ENCODE measurements around the gene FNDC8.
"Not testable (repeated sequence)": the region's sequence is repeated elsewhere in the genome, so short reads cannot be mapped to it uniquely, and the experiment has no call there.

Gene FNDC8

DNA sequence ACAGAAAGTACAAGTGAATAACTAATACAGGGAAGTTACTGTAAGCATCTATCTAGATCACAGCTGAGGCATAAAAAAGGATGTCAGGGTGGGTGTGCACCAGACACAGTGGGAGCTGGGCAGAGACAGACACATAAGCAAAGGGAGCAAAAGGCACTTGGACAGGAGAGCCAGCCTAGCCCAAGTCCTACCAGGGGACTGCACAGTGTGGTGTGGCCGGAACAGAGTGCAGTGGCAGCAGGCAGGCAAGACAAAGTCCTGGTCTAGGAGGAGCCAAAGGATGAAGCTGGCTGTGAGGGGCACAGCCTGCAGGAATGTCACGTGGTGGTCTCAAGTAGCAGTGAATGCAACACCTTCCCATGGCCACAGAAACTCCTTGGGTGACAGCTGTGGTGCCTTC is 23.6 kb upstream of the FNDC8 start:
- no peak for DNase-seq

DNA sequence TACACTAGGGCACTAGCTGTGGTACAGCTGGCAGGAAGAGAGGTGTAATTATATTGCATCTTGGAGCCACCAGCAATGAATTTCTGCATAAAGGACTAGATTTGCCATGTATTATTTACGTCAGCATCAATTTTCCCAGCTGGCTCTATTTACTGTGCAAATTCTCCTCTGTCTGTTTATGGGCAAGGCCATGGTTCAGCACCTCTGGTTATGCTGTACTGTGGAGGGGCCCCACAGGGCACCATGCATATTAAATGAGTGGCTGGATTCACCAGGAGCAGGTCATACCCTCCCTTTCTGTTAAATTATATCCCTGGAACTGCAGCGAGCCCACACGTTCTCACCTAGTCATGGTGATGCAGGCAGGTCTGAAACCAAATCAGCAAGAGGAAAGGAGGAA is 21.5 kb upstream of the FNDC8 start:
- peak; percentile 50 for DNase-seq

DNA sequence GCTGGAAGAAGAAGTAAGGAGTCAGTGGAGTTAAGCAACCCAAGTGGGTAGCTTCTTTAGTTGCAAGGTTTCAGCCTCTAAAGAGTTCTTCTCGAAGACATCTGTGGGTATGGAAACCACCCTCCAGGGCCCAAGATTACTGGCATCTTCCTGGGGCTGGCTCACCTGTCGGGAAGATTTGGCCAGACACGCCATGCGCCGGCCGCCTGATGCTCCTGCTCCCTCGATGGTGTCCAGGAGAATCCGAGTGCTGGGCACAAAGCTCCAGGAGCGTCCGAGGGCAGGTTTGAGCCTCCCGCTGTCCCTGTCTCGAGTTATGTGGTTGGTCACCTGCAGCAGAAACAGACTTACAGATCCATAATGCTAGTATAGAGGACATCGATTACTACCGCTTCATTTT is 20.4 kb upstream of the FNDC8 start:
- DNase-seq = no peak

DNA sequence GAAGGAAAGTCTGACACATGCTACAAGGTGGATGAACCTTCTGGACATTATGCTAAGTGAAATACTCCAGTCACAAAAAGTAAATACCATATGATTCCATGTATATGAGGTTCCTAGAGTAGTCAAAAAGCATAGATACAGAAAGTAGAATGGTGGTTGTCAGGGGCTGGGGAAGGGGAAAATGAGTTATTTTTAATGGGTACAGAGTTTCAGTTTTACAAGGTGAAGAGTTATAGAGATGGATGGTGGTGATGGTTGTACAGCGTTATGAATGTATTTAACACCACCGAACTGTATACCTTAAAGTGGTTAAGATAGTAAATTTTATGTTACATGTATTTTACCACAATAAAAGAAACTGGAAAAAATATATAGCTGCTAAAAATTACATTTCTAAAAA is 19.7 kb upstream of the FNDC8 start:
- no peak for DNase-seq

- no peak for DNase-seq
Measured at GRCh38 chr17:35103271-35103670, 18.1 kb upstream of the FNDC8 start.

DNA sequence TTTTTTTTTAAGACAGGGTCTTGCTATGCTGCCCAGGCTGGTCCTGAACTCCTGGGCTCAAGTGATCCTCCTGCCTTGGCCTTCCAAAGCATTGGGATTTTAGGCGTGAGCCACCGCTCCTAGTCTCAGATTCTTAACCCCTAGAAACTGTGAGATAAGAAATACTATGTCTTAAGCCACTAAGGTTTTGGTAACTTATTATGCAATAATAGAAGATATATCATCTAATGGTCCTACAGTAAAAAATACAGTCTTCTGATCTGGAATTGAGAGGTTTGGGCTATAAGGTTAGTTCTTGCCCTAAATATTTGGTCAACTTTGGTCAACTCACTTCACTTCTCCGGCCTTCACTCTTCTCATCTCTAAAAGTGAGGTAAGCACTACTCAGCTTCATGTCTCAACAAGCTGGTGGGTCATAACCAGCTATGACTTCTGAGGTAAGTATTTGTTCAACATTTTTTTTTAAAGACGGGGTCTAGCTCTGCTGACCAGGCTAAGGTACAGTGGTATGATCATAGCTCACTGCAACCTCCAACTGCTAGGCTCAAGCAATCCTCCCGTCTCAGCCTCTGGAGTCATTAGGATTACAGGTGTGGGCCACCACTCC is 16.5 kb upstream of the FNDC8 start:
- DNase-seq = no peak

DNA sequence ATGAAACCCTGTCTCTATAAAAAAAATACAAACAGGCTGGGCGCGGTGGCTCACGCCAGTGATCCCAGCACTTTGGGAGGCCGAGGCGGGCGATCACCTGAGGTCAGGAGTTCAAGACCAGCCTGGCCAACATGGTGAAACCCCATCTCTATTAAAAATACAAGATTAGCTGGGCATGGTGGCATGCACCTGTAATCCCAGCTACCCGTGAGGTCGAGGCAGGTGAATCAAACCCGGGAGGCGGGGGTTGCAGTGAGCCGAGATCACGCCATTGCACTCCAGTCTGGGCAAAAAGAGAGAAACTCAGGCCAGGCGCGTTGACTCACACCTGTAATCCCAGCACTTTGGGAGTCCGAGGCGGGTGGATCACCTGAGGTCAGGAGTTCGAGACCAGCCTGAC is 10.6 kb upstream of the FNDC8 start:
- not testable (repeated sequence) for DNase-seq

DNA sequence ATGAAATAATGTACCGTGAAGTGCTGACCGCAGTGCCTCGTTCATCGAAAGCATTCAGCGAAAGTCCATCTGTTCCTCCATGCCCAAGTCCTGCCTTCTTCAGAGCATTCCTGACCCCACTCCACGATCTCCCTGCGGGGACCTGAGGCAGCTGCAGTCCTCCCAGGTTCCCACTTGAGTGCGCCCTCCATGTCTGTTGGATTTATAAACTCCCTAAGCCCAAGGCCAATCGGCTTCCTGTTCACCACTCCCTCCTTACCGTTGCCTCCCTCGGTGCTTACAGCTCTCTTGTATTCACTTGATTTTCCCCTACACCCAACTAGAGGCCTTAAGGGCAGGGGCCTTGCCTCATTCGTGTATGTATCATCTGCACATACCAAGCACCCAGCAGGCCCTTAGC is 4.6 kb upstream of the FNDC8 start:
- DNase-seq = no peak

DNA sequence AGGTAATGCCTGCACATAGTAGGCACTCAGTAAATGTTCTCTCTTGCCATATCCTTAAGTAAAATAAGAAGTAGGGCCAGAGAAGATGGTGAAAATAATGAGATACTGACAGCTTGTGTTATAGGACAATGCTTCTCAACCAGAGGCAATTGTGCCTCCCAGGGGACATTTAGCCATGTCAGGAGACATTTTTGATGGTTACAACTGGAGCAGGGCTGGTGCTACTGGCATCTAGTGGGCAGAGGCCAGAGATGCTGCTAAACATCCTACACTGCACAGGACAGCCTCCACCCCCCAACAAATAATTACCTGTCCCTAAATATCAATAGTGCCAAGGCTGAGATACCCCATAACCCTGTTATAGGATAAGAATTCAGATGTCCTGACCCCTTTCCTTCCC is 3.4 kb upstream of the FNDC8 start:
- DNase-seq = peak; percentile 14

DNA sequence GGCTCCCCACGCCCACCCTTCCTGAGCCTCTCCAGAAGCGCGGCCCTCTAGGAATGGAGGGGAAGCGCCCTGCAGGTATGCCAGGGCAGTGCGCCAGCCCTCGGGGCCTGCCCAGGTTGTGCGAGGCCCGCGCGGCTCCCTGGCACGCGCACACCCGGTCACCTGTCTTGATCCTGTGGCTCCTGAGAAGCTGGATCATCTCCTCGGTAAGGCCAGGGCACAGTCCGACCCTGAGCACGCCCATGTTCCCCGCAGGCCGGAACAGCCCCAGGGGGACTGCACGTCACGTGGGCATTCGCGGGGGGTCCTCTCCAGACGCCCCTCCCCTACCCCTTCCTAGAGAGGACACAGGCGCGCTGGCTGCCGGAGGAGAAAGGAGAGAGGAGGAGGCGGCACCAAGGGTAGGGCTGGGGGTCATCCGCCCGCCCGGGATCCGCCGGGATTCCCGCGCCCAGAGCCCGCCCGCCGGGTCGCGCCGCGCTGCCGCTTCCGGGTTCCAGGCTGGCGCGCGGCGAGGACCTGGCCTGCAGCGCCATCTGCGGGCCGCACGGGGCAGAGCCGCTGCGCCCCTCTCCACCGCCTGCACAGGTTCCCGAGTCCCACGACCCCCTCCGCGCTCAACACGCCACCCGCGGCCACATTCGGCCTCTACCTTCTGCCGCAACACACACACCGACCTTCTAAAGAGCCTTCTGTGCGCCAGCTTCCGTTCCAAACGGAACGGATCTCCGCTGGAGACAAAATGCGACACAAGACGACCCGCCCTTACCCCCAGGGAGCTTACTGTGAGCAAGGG is 1.8 kb upstream of the FNDC8 start, which contains the start of gene RAD51D:
TSS of gene RAD51D (minus strand) at position 491 of the 796 bp plus-strand sequence. CDS start at position 244, 247 bp downstream.
- peak; percentile 83 for DNase-seq

- no peak for DNase-seq
Measured at GRCh38 chr17:35127751-35128514, 6.5 kb downstream of the FNDC8 start.

DNA sequence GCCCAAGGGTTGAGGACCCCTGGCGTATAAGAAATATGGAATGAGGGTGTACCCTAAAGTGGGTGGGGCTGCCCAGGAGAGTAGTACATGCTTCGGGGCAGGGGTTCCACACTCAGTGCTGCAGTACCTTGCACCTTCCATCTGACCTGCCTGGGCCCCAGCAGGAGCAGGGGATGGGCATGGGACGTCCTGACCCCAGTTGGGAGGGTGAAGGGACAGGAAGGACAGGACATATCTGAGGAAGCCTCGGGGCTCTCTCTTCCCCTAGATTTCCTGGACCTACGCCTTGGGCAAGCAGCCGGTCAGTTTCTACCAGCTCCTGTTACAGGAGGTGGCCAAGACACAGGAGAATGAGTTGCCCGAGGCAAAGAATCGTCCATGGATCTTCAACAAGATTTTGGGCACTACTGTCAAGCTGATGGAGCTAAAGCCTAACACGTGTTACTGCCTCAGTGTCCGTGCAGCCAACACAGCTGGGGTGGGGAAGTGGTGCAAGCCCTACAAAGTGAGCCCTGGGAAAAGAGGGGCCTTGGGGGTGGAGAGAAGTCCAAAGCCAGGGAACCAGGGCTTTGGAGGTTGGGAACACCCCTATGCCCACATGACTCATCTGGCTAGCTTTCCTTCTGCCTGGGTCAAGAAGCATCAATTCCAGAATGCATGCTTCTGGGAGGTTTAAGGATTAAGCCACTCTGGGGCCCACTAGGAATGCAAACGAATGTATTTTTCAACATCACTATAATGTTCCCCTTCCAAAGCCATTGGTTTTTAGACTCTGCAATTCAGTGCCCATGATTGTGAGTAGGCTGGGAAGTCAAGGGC is 7.9 kb downstream of the FNDC8 start:
- DNase-seq = no peak

DNA sequence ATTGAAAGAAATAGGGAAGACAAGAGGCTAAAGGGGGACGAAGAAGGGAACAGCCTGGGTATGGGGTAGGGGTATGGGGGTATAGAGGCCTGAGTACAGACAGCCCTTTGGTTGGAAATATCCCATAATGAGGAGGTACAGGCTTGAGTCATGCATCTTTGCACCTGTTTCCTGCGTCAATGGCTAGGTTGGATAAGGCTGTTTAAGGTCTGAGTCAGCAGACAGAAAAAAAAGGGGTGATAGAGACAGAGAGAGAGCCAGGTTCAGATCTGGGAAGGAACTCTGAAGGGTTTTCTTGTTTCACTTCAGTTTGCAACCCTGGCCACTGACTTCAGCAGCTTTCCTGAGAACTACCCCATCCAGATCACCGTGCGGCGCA is 8.5 kb downstream of the FNDC8 start:
- no peak for DNase-seq

- no peak for DNase-seq
Measured at GRCh38 chr17:35130392-35130791, 9.0 kb downstream of the FNDC8 start.

DNA sequence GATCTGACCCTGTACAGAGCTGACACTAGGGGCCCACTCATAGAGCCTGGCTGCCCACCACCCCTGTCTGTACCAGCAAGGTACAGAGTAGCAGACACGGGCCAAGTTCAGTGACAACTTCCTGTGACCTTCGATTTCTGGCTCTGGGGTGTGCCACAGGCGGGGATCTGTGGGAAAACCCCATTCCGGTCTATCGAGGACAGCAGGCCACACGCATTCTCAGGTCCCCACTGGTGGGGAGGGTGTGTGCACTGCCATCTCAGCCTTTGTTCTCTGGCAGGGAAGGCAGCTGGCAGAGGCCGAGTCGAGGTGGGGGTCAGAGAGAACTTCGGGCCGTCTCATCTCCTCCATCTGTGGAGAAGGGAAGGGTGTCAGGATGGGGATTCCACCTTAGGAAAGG is 10.7 kb downstream of the FNDC8 start:
- DNase-seq = no peak

DNA sequence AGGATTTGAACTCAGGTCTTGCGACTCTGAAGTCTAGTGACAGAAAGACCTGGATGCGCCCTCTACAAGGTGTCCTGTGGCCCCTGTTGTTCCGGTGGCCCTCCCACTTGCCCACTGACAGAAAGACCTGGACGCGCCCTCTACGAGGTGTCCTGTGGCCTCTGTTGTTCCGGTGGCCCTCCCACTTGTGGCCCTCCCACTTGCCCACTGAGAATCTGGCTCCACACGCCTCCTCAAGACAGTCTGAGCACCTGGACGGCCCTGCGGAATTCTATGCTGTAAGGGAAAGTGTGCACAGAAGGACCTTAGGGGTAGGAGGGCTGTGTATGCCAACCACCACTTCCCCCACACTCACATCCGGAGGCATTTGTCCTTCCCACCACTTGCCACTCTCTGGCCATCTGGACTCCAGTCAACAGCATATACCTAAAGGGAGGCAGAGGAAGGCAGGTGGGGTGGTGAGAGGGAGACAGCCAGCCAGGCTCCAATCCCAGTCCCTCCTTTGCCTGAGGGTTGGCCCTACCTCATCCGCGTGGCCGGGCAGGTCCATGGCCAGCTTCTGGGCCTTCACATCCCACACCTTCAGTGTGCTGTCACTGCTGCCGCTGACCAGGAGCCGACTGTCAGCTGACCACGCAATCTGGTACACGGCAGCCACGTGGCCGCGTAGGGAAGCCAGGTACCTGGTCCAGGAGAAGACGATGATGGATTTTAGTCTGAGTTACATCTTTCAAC is 11.6 kb downstream of the FNDC8 start:
- no peak for DNase-seq

DNA sequence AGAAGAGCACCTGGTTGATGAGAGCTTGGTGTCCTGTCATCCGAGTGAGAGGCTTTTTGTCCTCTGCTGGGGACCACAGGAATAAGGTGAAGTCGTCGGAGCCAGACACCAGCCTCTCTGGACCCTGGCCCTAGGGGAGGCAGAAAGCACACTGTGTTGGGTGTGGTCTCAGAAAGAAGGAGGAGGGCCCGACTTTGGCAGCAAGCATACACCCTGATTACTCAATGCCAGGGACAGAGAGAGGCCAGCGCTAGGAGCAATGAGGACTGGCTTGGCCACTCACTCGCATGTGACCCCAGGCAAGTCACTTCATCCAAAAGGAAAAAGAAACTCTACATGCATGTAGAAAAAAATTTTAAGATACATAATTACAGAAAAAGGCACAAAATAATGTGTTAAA is 13.9 kb downstream of the FNDC8 start:
- no peak for DNase-seq

DNA sequence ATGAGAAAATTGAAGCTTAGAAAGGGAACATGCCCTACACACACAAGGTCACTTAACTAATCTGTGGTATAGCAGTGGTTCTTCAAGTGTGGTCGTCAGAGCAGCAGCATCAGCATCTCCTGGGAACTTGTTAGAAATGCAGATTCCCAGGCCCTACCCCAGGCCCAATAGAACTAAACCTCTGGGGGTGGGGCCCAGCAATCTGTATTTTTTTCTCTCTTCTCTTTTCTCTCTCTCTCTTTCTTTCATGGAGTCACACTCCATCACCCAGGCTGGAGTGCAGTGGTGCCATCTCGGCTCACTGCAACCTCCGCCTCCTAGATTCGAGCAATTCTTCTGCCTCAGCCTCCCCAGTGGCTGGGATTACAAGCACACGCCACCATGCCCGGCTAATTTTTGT is 16.8 kb downstream of the FNDC8 start:
- DNase-seq = no peak

DNA sequence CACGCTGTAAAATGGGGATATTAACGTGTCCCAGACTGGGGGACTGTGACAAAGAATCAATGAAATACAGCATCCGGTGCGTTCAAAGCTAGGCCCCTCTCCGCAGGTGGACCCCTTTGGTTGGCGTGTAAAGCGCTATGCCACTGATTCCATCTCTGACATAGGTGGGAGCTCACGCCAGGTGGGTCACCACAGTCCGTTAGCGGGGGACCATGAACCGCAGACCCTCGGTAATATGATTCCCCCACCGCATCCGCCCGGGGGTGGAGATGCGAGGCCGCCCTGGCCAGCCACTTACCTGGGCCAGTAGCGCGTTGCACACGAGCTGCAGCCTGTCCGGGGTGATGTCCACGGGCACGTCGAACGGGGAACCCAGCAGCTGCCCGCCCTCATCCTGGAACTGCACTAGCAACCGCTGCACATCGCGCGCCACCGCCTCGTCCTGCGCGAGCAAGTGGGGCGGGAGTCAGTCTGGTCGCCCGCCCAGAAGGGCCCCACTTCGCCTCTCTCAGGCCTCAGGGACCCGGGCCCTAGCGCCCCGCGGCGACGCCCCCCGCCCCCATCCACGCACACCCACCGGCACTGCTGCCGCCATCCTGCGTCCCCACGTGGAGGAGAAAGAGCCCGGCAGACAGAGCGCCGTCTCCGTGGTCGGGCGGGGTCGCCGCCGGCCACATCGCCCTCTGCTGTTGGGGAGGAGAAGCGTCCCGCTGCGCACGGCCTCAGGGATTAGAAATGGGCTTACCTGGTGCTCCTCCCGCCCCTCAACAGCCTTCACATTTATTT is 20.5 kb downstream of the FNDC8 start, which contains the start of gene NLE1:
TSS of gene NLE1 (minus strand) at position 623 of the 786 bp plus-strand sequence. CDS start at position 595, 28 bp downstream.
- DNase-seq = peak; percentile 68

DNA sequence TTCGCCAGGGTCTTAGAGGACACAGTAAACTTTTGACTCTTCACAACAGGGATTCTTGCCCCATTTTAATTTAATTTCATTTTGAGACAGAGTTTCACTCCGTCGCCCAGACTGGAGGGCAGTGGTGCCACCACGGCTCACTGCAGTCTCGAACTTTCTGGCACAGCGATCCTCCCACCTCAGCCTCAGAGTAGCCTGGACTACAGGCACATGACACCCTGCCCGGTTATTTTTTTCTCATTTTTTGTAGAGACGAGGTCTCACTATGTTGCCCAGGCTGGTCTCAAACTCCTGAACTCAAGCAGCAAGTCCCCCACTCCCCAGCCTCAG is 21.0 kb downstream of the FNDC8 start:
- no peak for DNase-seq

- no peak for DNase-seq
Measured at GRCh38 chr17:35144840-35145239, 23.4 kb downstream of the FNDC8 start.

Measured in COR-L47 (cell line).